Upper lobe of left lung (tissue), 6 donors: ENCODE results near the gene UBL7. TPM values are rescaled to one million over a fixed set of nuclear protein-coding genes. Genes with fewer than 3 reads are reported as not detected.

Experiments used
- ATAC-seq, 2 donors: fragments of 200-7000 bp; cut with Tn5 transposase; one replicate each; pipeline ENCODE4 v1.9.1; 2022; ENCODE audit warnings: mild to moderate bottlenecking in 2 of 2, moderate library complexity in 2 of 2; ENCODE audit not compliant: low FRiP score in 2 of 2
- DNase-seq, 2 donors: peaks; one replicate each; pipeline ENCODE4 v3.0.0-alpha.2; 2019 to 2020
- H3K27ac ChIP-seq, 4 donors: fragments of 200-600 bp; sonication (generic); one replicate each; pipeline ENCODE4 v1.5.1; 2016 to 2019
- H3K27me3 ChIP-seq, 4 donors: fragments of 200-600 bp; sonication (generic); one replicate each; pipeline ENCODE4 v1.5.1; 2017 to 2019
- H3K36me3 ChIP-seq, 4 donors: fragments of 200-600 bp; sonication (generic); one replicate each; pipeline ENCODE4 v1.5.1; 2016 to 2019
- H3K4me1 ChIP-seq, 4 donors: fragments of 200-600 bp; sonication (generic); one replicate each; pipeline ENCODE4 v1.5.1; 2018 to 2019
- H3K4me3 ChIP-seq, 4 donors: fragments of 200-600 bp; sonication (generic); one replicate each; pipeline ENCODE4 v1.5.1; 2017 to 2019; ENCODE audit warnings: mild to moderate bottlenecking in 2 of 4, moderate library complexity in 1 of 4
- H3K9me3 ChIP-seq, 4 donors: fragments of 200-600 bp; sonication (generic); one replicate each; pipeline ENCODE4 v1.5.1; 2018 to 2019
- CTCF ChIP-seq, 6 experiments: fragments of 450-650 bp in 4 of 6; fragments of 200-600 bp in 2 of 6; sonication (generic) in 2 of 6; IDR thresholded peaks; one replicate each; pipeline ENCODE4 v1.5.1; 2016 to 2019; ENCODE audit warnings: antibody characterized with exemption in 6 of 6
- EP300 ChIP-seq, 4 donors: sonication (generic); formaldehyde crosslinking; IDR thresholded peaks; one replicate each; pipeline ENCODE4 v1.5.1; 2017; ENCODE audit warnings: antibody characterized with exemption in 4 of 4, control low read depth in 2 of 4
- POLR2A ChIP-seq, 4 donors: fragments of 450-650 bp; IDR thresholded peaks; one replicate each; pipeline ENCODE4 v1.5.1; 2016 to 2017; ENCODE audit warnings: antibody characterized with exemption in 4 of 4, mild to moderate bottlenecking in 2 of 4
- POLR2AphosphoS5 ChIP-seq, 2 donors: sonication (generic); formaldehyde crosslinking; IDR thresholded peaks; one replicate each; pipeline ENCODE4 v1.5.1; 2017; ENCODE audit warnings: antibody characterized with exemption in 2 of 2
- WGBS, 2 donors: methylation state at CpG; one replicate each; pipeline ENCODE4 v1.1.5; 2017 to 2018; 5-methylcytosine and 5-hydroxymethylcytosine counted together
- total RNA-seq, 6 donors: library from RNA; depleted of rRNA in 4 of 6; stranded (reverse); fragments of >200 nt in 4 of 6; gene quantifications; one replicate each; pipeline versions ENCODE4 v1.1.0 to v1.2.1, GENCODE V29; 2016 to 2021
- donor health status: DM: no; HTN: no; CAD: no; lungs with moderate emphysema.
- donor health status: DM: no; HTN: yes; CAD: no; lungs with severe emphysema.

The UBL7 gene
- total RNA-seq, 6 donors from 2014 or later = 22.0 to 53.1 (median 48.6) TPM

- Histone ChIP-seq H3K4me3 (no peak overlapping the region), H3K36me3 (no peaks in the 10 kb centered on the region), H3K4me1 (peaks cover 17 to 25% (median 23%) of the 10 kb centered on the region in 4 donors), H3K9me3 (no peaks in the 10 kb centered on the region), H3K27me3 (peaks cover 0 to 14% (median 6%) of the 10 kb centered on the region in 4 donors), H3K27ac (no peak overlapping the region)
- no peak for ATAC-seq
- DNase-seq = no peak
- TF ChIP-seq EP300 (IDR thresholded peaks at IDR 0.05) = no peak
- TF ChIP-seq POLR2AphosphoS5 (IDR thresholded peaks at IDR 0.05) = no peak
- TF ChIP-seq POLR2A (IDR thresholded peaks at IDR 0.05) = no peak
- no peak for TF ChIP-seq CTCF (IDR thresholded peaks at IDR 0.05)
- WGBS, 2 donors = 48 to 76% methylated on average over 5 to 6 of the region's 6 CpGs
These were observed 30.4 kb downstream of the UBL7 start for GRCh38 chr15:74430510-74430951.

DNA sequence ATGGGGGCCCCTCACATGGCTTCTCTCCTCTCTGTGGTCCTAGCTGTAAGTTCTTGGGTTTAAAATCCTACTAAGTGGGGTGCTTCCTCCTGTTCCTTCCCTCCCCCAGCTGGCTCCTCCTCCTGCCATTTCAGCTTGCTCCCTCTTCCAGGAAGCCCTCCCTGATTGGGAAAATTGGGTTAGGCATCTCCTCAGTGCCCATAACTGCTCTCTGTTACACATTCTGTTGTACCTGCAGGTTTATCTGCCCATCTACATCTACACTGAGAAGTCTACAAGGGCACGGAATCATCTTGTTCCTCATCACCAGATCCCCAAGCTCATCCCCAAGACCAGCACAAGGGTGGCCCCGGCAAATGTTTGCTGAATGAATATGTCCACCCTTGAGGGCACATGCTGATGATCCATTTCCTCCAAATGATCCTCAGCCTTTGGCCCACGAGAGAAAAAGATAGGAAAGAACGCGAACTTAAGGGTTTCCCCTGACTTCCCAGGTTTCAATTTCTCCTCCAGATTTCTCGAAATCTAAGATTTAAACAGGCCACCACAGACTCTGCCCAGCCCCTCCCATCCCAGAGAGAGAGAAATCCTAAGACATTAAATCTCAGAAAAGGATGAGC lies 31.1 kb downstream of the UBL7 start:
- Histone ChIP-seq H3K36me3 (no peaks in the 10 kb centered on the region), H3K9me3 (no peaks in the 10 kb centered on the region), H3K4me3 (no peak overlapping the region), H3K27ac (no peak overlapping the region), H3K4me1 (peaks cover 17 to 25% (median 23%) of the 10 kb centered on the region in 4 donors), H3K27me3 (peaks cover 0 to 14% (median 6%) of the 10 kb centered on the region in 4 donors)
- TF ChIP-seq POLR2AphosphoS5 (IDR thresholded peaks at IDR 0.05) (no peak), CTCF (IDR thresholded peaks at IDR 0.05) (no peak), EP300 (IDR thresholded peaks at IDR 0.05) (no peak), POLR2A (IDR thresholded peaks at IDR 0.05) (no peak)
- no peak for DNase-seq
- 85 to 92% methylated on average over 6 of the region's 6 CpGs for WGBS, 2 donors
- ATAC-seq = no peak

GRCh38 chr15:74428970-74429780 lies 31.8 kb downstream of the UBL7 start:
- WGBS, 2 donors = 78 to 88% methylated on average over 14 of the region's 14 CpGs
- Histone ChIP-seq H3K27me3 (peaks cover 0 to 14% (median 6%) of the 10 kb centered on the region in 4 donors), H3K36me3 (no peaks in the 10 kb centered on the region), H3K4me3 (no peak overlapping the region), H3K4me1 (peaks cover 11 to 20% (median 19%) of the 10 kb centered on the region in 4 donors), H3K27ac (no peak overlapping the region), H3K9me3 (no peaks in the 10 kb centered on the region)
- ATAC-seq (no peak), DNase-seq (no peak)
- TF ChIP-seq POLR2A (IDR thresholded peaks at IDR 0.05) = no peak
- no peak for TF ChIP-seq CTCF (IDR thresholded peaks at IDR 0.05)
- TF ChIP-seq POLR2AphosphoS5 (IDR thresholded peaks at IDR 0.05) = no peak
- no peak for TF ChIP-seq EP300 (IDR thresholded peaks at IDR 0.05)

DNA sequence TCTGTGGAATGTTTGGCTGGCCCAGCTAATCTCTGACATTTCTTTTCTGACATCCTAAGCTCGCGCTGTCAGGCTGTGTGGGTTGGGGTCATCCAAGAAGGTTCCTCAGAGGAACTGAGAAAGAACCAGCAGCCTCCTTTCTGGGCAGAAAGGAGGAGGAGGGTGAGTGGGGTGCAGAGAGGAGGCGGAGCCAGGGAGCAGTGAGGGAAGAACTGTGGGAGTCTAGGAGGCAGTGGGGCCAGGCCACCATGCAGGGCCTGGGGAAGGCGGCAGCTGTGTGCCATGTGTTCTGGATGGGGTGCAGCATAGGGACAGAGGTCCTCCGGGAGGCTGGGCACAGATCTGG lies 32.5 kb downstream of the UBL7 start:
- no peaks in the 10 kb centered on the region for H3K9me3 ChIP-seq
- no peaks in the 10 kb centered on the region for H3K36me3 ChIP-seq
- no peak for DNase-seq
- H3K4me1 ChIP-seq = peaks cover 8 to 17% (median 15%) of the 10 kb centered on the region in 4 donors
- no peak overlapping the region for H3K27ac ChIP-seq
- H3K4me3 ChIP-seq = no peak overlapping the region
- H3K27me3 ChIP-seq = peaks cover 0 to 14% (median 6%) of the 10 kb centered on the region in 4 donors
- TF ChIP-seq EP300 (IDR thresholded peaks at IDR 0.05) (no peak), POLR2AphosphoS5 (IDR thresholded peaks at IDR 0.05) (no peak), POLR2A (IDR thresholded peaks at IDR 0.05) (no peak)
- no peak for ATAC-seq
- 83 to 92% methylated on average over 5 of the region's 5 CpGs for WGBS, 2 donors

DNA sequence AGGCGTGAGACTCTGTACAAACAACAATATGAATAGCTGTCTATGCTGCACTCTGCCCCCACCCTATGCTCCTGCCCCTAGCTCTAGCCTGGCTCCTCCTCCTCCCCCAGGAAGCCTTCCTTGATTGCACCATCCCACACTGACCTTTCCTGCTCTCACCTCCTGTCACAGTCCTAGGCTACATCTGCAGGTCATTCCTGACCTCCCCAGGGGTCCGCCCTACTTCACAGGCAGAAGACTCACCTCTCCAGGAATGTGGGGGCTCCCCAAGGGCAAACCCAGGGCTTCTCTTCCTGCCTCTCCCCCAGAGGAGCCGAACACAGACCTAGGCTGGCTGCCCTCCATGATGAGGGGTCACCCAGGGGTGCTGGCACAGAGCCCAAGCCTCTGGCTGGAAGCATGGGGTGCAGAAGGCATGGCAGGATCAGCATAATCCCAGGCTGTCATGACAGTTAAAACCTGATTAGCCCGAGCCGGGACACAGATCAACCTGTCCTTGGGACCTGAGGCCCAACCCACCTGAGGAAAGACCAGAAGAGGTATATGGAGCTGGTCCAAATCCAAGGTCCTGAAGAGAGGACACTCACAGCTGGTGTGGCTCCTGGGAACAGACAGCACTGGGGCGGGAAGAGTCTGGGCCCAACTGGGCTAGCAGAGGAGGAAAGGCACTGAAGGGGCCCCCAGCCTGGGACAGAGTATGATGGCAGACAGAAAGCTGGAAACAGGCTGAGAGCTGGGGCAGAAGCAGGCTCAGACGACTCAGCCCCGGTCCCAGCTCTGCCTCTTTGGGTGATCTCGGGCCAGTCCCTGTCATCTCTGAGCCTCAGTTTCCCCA lies 33.1 kb downstream of the UBL7 start:
- no peaks in the 10 kb centered on the region for H3K36me3 ChIP-seq
- DNase-seq (no peak), ATAC-seq (no peak)
- peaks cover 0 to 9% (median 2%) of the 10 kb centered on the region in 4 donors for H3K27me3 ChIP-seq
- H3K9me3 ChIP-seq = no peaks in the 10 kb centered on the region
- H3K4me3 ChIP-seq = no peak overlapping the region
- TF ChIP-seq EP300 (IDR thresholded peaks at IDR 0.05) (no peak), POLR2AphosphoS5 (IDR thresholded peaks at IDR 0.05) (no peak), CTCF (IDR thresholded peaks at IDR 0.05) (no peak), POLR2A (IDR thresholded peaks at IDR 0.05) (no peak)
- 84 to 87% methylated on average over 8 to 9 of the region's 9 CpGs for WGBS, 2 donors
- peaks cover 8 to 12% (median 11%) of the 10 kb centered on the region in 4 donors for H3K4me1 ChIP-seq
- no peak overlapping the region for H3K27ac ChIP-seq
